T-helper 1 cell treated with Interleukin-12 subunit alpha and Interleukin-12 subunit beta and Interleukin-4 antibody, amounts not matched to agents 30 ng/mL and 1 ng/mL, for 36 hours (primary cell): ENCODE data around the gene TFF3. TPM values are rescaled to one million over a fixed set of nuclear protein-coding genes. Genes with fewer than 3 reads are reported as not detected.

Experiments used
- intact Hi-C: fragments of 100-400 bp; cut with micrococcal nuclease; formaldehyde crosslinking; loops from one replicate; pipeline ENCODE4 v1.15.1; 2024
- total RNA-seq: library from RNA; stranded (reverse); gene quantifications from 2 replicates; pipeline ENCODE4 v1.2.3, GENCODE V29; 2022

TFF3 gene
- total RNA-seq, 1 donor from 2014 or later: not detected

- intact Hi-C loops: no loop called here
Observed at GRCh38 chr21:42324896-42325295, 9.7 kb upstream of the TFF3 start.

GRCh38 chr21:42321845-42322244 lies 6.6 kb upstream of the TFF3 start:
- intact Hi-C loops: no loop called here

- intact Hi-C loops: no loop called here
Observed at GRCh38 chr21:42321231-42321630, 6.0 kb upstream of the TFF3 start.

GRCh38 chr21:42320791-42321190 lies 5.6 kb upstream of the TFF3 start:
- intact Hi-C loops: no loop called here

- intact Hi-C loops: no loop called here
Observed at GRCh38 chr21:42319851-42320572, 4.8 kb upstream of the TFF3 start.

GRCh38 chr21:42319376-42319775 lies 4.2 kb upstream of the TFF3 start:
- intact Hi-C loops: no loop called here

GRCh38 chr21:42317826-42318746 lies 2.9 kb upstream of the TFF3 start:
- intact Hi-C loops: no loop called here

- intact Hi-C loops: no loop called here
Observed at GRCh38 chr21:42317341-42317741, 2.1 kb upstream of the TFF3 start.

- intact Hi-C loops: no loop called here
Observed at GRCh38 chr21:42316891-42317290, 1.7 kb upstream of the TFF3 start.

GRCh38 chr21:42314616-42315295 lies 453 bp downstream of the TFF3 start:
- intact Hi-C loops: no loop called here

GRCh38 chr21:42313501-42313969 lies 1.7 kb downstream of the TFF3 start:
- intact Hi-C loops: no loop called here

- intact Hi-C loops: no loop called here
Observed at GRCh38 chr21:42312626-42313104, 2.5 kb downstream of the TFF3 start.

GRCh38 chr21:42311816-42312625 lies 3.2 kb downstream of the TFF3 start:
- intact Hi-C loops: no loop called here

- intact Hi-C loops: no loop called here
Observed at GRCh38 chr21:42311160-42311559, 4.0 kb downstream of the TFF3 start.

GRCh38 chr21:42310411-42311001 lies 4.7 kb downstream of the TFF3 start:
- intact Hi-C loops: no loop called here

- intact Hi-C loops: loop anchor here (1.0 to 10.0 kb wide), 3 partner anchors 141 to 215 kb away; no protein-coding TSS in a partner anchor
Observed at GRCh38 chr21:42309753-42310213, 5.4 kb downstream of the TFF3 start.

- intact Hi-C loops: loop anchor here (1.0 to 10.0 kb wide), 3 partner anchors 141 to 216 kb away; no protein-coding TSS in a partner anchor
Observed at GRCh38 chr21:42308914-42309752, 6.1 kb downstream of the TFF3 start.

- intact Hi-C loops: loop anchor here (2.0 to 10.0 kb wide), 2 partner anchors 164 to 216 kb away; no protein-coding TSS in a partner anchor
Observed at GRCh38 chr21:42308161-42308913, 6.9 kb downstream of the TFF3 start.
